Measurements from ENCODE around the gene RAP1GAP.

- TF ChIP-seq CTCF (conservative IDR thresholded peaks at IDR 0.05) (no peak), EZH2 (IDR thresholded peaks at IDR 0.05; ENCODE audit: low read depth) (no peak)
Measured at GRCh38 chr1:21667348-21668231, 1.6 kb downstream of the RAP1GAP start.

Data from PC-9 (cell line).